GM20000 (cell line): Measurements from ENCODE around the gene NATD1.

Experiments used
- DNase-seq: peaks from one replicate; pipeline ENCODE4 v3.0.0; 2012; ENCODE audit warnings: low spot score
- TF ChIP-seq, protein P1 (sequence below): IDR thresholded peaks from 2 replicates; pipeline ENCODE4 v1.5.1; 2012; ENCODE audit warnings: mild to moderate bottlenecking, control low read depth; ENCODE audit errors: extremely low read depth, missing control alignments

Gene NATD1

DNA sequence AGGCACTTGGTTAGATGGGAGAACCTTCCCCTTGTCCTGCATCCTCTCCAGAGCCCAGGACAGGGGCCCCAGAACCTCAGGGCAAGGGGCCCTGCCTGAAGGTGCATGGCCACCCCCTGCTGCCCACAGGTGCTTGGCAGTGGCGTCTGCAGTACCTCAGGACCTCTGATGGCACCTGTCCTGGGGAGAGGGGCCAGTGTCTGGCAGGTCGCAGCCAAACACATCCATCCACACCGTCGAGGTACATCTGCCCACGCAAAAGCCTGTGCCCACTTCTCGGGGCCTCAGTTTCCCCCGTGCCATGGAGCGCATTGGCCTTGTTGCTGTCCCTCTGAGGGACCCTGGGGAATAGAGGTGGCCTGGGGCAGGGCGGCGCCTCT lies 40.6 kb upstream of the NATD1 start:
- TF ChIP-seq, protein P1, sequence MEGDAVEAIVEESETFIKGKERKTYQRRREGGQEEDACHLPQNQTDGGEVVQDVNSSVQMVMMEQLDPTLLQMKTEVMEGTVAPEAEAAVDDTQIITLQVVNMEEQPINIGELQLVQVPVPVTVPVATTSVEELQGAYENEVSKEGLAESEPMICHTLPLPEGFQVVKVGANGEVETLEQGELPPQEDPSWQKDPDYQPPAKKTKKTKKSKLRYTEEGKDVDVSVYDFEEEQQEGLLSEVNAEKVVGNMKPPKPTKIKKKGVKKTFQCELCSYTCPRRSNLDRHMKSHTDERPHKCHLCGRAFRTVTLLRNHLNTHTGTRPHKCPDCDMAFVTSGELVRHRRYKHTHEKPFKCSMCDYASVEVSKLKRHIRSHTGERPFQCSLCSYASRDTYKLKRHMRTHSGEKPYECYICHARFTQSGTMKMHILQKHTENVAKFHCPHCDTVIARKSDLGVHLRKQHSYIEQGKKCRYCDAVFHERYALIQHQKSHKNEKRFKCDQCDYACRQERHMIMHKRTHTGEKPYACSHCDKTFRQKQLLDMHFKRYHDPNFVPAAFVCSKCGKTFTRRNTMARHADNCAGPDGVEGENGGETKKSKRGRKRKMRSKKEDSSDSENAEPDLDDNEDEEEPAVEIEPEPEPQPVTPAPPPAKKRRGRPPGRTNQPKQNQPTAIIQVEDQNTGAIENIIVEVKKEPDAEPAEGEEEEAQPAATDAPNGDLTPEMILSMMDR: no peak
- no peak for DNase-seq

DNA sequence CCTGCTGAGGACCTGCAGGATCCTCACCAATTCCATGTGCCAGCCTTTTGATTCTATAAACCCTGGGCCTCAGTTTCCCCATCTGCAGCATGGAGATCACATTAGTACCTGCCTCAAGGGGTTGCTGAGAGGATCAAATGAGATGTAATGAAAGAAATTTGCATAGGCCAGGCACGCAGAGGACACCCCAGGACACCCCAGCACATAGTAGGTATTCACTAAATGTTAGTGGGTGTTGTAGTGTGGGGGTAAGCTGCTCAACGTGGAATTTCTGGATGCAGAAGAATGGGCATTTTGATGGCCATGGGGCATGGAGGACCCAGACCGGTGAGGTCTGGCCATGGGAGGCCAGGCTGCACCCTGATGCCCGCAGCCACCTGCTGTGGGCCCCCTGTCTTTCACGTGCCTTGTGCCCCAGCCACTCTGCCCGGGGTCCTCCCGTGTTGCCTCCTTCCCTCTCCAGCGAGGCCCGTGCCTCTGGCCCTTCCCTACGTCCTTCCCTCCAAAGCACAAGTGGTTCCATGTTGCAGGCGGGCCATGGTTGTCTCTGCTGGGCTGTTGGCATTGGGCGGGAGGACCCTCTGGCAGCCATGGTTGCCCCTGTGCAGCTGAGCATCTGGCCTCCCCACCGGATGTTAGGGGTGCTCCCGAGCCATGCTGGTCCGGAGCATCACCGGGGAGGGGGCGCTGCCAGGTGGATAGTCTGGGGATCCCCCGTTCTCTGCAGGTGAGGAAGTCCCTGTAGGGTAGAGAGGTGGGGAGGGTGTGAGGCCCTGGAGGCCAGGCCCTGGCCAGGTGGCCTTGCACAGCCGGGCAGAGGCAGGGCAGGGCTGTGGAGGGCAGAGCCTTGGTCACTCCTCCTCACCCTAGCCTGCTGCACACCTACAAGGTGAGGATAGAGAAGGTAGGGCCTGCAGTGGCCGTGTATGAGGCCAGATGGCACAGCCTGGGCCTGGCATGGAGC lies 39.9 kb upstream of the NATD1 start:
- TF ChIP-seq, protein P1: no peak
- no peak for DNase-seq

DNA sequence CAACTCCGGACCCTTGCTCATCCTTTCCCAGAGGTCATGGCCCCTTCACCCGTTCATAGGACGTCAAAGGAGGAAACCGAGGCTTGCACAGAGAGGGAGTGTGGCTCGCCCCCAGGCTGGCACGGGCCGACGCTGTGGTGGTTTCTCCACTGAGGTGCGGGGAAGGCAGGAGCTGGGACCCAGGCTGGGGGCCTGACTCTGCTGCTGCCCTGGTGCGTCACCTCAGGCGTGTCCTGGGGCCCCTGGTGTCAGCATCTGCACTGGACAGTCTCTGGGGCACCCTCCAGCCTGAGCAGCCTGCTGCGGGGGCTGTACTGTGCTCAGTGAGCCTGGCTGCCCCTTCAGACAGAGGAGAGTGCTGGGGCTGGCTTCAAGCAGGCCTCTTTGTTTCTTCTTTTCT lies 38.7 kb upstream of the NATD1 start:
- TF ChIP-seq, protein P1: no peak
- no peak for DNase-seq

DNA sequence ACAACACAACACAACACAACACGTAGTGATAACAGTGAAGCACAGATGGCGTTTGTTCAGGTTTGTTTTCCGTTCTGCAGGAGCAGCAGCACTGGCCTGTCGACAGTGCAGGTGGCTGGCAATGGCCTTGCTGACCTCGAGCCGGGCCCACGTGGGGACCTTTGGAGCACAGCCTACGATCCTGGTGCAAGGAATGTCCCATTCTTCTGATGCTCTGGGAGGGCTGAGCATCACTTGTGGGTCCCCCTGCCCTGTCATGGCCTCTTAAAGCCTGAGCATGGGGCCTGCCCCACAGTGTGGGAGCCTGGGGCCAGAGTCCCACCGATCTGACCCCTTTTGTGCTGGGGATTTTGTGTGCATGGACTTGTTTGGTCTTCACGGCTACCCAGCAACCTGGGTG lies 38.1 kb upstream of the NATD1 start:
- no peak for DNase-seq
- TF ChIP-seq, protein P1: no peak

DNA sequence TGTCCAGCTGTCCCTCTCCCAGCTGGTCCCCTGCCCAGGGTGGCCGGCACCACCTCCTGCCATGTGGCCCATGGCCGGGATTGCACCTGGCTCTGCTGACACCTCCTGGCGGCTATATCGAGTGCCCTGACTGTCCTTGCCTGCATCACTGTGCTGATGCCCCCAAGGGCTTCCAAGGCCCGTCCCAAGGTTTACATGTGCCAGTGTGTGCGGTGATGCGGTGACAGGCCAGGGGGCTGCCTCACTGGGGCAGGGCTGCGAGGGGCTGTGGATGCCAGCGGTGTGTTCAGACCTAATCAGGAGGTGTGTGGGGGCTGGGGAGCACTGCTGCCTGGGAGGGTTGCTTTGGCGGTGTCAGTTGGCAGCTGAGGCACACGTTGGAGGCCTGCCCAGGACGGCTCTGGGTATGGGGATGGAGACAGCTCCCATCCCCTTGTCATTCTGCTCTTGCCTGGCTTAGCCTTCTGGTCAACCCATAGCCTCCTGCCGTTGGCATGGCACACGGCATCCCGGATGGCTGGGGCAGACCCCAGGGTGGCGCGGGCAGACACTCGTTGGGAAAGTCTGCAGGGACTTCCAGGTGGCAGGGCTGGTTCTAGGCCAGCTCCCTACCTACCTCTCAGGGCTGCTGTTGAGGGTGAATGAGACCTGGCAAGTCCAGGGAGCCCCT lies 36.8 kb upstream of the NATD1 start:
- DNase-seq: no peak
- TF ChIP-seq, protein P1: no peak

DNA sequence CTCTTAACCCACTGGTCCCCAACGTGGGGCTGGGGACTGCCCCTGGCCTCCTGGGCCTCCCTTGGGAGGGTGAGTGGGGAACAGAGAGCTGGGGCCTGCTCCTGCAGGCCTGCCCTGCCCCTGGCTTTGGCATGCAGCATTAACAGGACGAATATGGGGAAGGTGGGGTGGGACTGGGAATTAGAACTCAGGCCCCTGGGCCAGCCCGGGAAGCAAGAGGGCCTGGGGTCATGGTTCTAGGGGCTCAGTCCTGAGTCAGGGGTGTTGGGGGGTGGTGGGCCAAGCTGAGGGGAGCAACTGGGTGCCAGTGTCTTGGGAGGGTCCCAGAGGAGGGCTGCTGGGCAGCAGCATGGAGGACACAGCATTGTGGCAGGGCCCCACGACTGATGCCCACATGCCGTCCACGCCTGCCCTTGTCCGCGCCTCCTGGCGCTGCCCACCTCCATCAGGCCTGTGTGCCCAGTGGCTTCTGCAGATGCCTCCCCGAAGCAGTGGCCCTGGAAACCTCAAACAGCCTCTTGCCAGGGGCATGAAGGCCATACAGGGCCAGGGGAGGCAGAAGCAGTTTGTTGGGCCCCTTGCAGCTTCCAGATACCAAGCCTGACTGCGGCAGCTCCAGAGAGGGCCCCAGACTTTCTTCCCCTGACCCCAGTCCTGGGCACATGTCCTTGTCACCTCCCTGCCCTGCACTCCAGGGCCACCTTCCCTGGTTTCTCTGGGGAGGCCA lies 36.1 kb upstream of the NATD1 start:
- TF ChIP-seq, protein P1: no peak
- DNase-seq: peak; percentile 15
